ENCODE results near the gene NALCN.
A peak's percentile ranks its signal among the peaks of the same experiment; 100 is the strongest.

DNA sequence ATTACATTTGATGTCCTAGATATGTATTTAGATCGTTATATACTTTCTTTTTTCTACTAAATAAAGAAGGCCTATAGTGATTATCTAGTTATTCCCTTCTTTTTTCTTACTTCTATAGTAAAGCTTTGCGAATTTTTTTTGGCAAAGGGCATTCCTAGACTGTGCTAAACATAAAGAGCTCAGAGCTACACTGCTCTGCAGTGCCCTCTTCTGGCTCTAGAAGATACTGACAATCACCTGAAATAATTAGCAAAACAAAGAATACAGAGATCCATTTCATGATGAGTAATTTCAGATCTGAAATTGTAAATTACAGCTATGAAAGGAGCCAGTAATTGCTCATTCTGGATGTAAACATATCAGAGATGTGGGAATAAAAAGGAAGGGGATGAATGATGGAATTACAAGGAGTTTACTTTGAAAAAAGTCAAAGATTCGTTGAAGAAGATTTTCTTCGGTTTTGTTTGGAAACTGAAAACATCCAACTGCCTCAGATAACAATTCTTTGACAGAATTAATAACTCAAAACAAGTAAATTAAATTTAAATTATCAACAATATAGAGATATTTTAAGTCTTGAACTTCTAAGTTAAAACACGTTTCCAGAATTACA, 288.5 kb downstream of the NALCN start:
- TF ChIP-seq, protein P1, sequence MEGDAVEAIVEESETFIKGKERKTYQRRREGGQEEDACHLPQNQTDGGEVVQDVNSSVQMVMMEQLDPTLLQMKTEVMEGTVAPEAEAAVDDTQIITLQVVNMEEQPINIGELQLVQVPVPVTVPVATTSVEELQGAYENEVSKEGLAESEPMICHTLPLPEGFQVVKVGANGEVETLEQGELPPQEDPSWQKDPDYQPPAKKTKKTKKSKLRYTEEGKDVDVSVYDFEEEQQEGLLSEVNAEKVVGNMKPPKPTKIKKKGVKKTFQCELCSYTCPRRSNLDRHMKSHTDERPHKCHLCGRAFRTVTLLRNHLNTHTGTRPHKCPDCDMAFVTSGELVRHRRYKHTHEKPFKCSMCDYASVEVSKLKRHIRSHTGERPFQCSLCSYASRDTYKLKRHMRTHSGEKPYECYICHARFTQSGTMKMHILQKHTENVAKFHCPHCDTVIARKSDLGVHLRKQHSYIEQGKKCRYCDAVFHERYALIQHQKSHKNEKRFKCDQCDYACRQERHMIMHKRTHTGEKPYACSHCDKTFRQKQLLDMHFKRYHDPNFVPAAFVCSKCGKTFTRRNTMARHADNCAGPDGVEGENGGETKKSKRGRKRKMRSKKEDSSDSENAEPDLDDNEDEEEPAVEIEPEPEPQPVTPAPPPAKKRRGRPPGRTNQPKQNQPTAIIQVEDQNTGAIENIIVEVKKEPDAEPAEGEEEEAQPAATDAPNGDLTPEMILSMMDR (IDR thresholded peaks at IDR 0.05), result peak; percentile 34 to 79 (median 56)
- no peak for TF ChIP-seq POLR2A (IDR thresholded peaks at IDR 0.05)

Measured in adrenal gland (tissue), 5 donors.